ENCODE results near the gene TBX15.

- TF ChIP-seq CTCF (conservative IDR thresholded peaks at IDR 0.05), result no peak
- no peak for TF ChIP-seq ZFX (IDR thresholded peaks at IDR 0.05)
These were observed 124.5 kb downstream of the TBX15 start for GRCh38 chr1:118863688-118864087.
